OCI-LY1 (cell line): Measurements from ENCODE around the gene AKAP13.

Source experiments
- H2AFZ ChIP-seq: fragments of 200-600 bp; sonication (generic), shearing (Covaris generic); 2 replicates; pipeline ENCODE4 v1.6.0; 2014; ENCODE audit warnings: antibody characterized with exemption, mild to moderate bottlenecking, low read length
- H3F3A ChIP-seq: fragments of 200-600 bp; sonication (generic), shearing (Covaris generic); 2 replicates; pipeline ENCODE4 v1.6.0; 2014; ENCODE audit warnings: mild to moderate bottlenecking, antibody characterized with exemption, low read length, moderate library complexity; ENCODE audit not compliant: insufficient read depth
- H3K27ac ChIP-seq: fragments of 200-600 bp; sonication (generic); 2 replicates; pipeline ENCODE4 v1.5.1; 2014; ENCODE audit warnings: low read length, mixed run types, mild to moderate bottlenecking, low read depth; ENCODE audit not compliant: poor library complexity, severe bottlenecking
- H3K27me3 ChIP-seq: fragments of 200-600 bp; sonication (generic); 2 replicates; pipeline ENCODE4 v1.6.0; 2014; ENCODE audit warnings: antibody characterized with exemption, mild to moderate bottlenecking, low read length, moderate library complexity; ENCODE audit not compliant: insufficient read depth
- H3K36me3 ChIP-seq: fragments of 200-600 bp; sonication (generic); 2 replicates; pipeline ENCODE4 v1.6.1; 2014; ENCODE audit warnings: mild to moderate bottlenecking, antibody characterized with exemption, low read length, moderate library complexity, mixed read lengths; ENCODE audit not compliant: insufficient read depth
- H3K4me1 ChIP-seq: fragments of 200-600 bp; sonication (generic); 2 replicates; pipeline ENCODE4 v1.5.1; 2014; ENCODE audit warnings: mild to moderate bottlenecking, low read length, moderate library complexity; ENCODE audit not compliant: insufficient read depth, severe bottlenecking
- H3K4me2 ChIP-seq: fragments of 200-600 bp; sonication (generic), shearing (Covaris generic); 2 replicates; pipeline ENCODE4 v1.6.1; 2014; ENCODE audit warnings: low read length
- H3K4me3 ChIP-seq: fragments of 200-600 bp; sonication (generic); 2 replicates; pipeline ENCODE4 v1.5.1; 2014; ENCODE audit warnings: low read length, low read depth, mild to moderate bottlenecking, mixed read lengths; ENCODE audit not compliant: poor library complexity, severe bottlenecking
- H3K79me2 ChIP-seq: fragments of 200-600 bp; shearing (Covaris generic); 2 replicates; pipeline ENCODE4 v1.6.1; 2016; ENCODE audit warnings: mixed run types, low read length, mixed read lengths; ENCODE audit not compliant: insufficient read depth
- H3K9ac ChIP-seq: fragments of 200-600 bp; sonication (generic), shearing (Covaris generic); 2 replicates; pipeline ENCODE4 v1.6.1; 2014; ENCODE audit warnings: mild to moderate bottlenecking, low read length, mixed read lengths
- H3K9me2 ChIP-seq: fragments of 200-600 bp; sonication (generic), shearing (Covaris generic); 2 replicates; pipeline ENCODE4 v1.6.1; 2014; ENCODE audit warnings: low read depth, mild to moderate bottlenecking, low read length, mixed read lengths
- H3K9me3 ChIP-seq: fragments of 200-600 bp; shearing (Covaris generic); 2 replicates; pipeline ENCODE4 v1.6.1; 2014; ENCODE audit warnings: low read length, mixed read lengths
- H4K20me1 ChIP-seq: fragments of 200-600 bp; sonication (generic), shearing (Covaris generic); 2 replicates; pipeline ENCODE4 v1.6.0; 2016; ENCODE audit warnings: mild to moderate bottlenecking, low read length; ENCODE audit not compliant: insufficient read depth
- EZH2 ChIP-seq: fragments of 200-600 bp; sonication (generic), shearing (Covaris generic); IDR thresholded peaks from 2 replicates; pipeline ENCODE4 v1.8.0; 2017; ENCODE audit warnings: borderline replicate concordance, mixed run types, mild to moderate bottlenecking, antibody characterized with exemption, low read length, moderate library complexity, mixed read lengths
- TF ChIP-seq, protein P1 (sequence below): fragments of 200-600 bp; sonication (generic), shearing (Covaris generic); IDR thresholded peaks from 2 replicates; pipeline ENCODE4 v1.5.1; 2017; ENCODE audit warnings: mild to moderate bottlenecking, antibody characterized with exemption, low read length, moderate library complexity, mixed read lengths

Gene AKAP13

DNA sequence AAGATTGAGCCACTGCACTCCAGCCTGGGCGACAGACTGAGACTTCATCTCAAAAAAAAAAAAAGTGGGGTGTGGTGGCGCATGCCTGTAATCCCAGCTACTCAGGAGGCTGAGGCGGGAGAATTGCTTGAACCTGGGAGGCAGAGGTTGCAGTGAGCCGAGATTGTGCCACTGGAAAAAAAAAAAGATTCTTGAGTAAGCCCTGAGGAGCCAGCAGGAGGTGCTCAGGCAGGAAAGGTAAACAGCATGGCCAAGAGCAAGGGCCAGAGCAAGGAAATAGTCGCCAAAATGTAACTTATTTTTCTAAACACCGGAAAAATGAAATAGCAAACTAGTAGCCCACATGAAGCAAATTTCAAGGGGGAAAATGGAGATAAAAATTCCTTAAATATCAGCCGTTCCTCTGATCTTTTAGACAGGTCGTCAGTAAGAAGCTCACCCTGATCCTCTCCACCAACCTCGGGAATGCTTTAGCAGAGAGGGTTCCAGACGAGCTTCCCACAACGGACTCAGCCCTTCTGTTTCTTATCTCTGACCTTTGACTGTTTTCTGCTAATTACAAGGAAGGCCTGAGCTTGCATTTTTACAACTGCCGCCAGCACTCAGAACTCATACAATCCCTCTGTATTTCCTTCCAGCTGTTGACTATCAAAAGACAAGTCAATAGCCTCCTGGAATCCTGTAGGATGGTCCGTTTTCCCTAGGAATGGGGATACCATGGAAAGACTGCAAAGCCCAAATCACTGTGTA lies 45.0 kb upstream of the AKAP13 start:
- Histone ChIP-seq H3K9ac (no peak overlapping the region), H3K4me3 (no peak overlapping the region)

DNA sequence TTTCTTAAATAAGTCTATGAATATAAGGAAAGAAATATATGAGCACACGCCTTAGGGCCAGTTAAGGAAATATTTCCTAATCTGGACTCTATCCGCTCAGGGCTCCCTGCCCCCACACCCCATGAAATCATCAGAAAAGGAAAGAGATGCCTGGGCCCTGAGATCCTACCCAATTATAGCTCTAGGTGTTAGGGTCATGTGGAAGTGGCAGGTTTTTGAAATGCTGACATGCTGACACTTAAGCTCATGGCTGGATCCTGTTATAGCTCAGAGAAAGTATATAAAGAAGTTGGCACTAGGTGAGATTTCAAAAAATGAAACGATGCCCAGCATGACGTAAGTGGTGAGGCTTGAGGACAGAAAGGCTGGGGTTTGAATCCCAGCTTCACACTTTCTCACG lies 43.5 kb upstream of the AKAP13 start:
- Histone ChIP-seq H4K20me1 (no peaks in the 10 kb centered on the region), H3K27ac (no peak overlapping the region)
- TF ChIP-seq, protein P1, sequence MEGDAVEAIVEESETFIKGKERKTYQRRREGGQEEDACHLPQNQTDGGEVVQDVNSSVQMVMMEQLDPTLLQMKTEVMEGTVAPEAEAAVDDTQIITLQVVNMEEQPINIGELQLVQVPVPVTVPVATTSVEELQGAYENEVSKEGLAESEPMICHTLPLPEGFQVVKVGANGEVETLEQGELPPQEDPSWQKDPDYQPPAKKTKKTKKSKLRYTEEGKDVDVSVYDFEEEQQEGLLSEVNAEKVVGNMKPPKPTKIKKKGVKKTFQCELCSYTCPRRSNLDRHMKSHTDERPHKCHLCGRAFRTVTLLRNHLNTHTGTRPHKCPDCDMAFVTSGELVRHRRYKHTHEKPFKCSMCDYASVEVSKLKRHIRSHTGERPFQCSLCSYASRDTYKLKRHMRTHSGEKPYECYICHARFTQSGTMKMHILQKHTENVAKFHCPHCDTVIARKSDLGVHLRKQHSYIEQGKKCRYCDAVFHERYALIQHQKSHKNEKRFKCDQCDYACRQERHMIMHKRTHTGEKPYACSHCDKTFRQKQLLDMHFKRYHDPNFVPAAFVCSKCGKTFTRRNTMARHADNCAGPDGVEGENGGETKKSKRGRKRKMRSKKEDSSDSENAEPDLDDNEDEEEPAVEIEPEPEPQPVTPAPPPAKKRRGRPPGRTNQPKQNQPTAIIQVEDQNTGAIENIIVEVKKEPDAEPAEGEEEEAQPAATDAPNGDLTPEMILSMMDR: no peak
- TF ChIP-seq EZH2: no peak

More for the DNA sequence above, 45.0 kb upstream of the AKAP13 start:
- Histone ChIP-seq H3K27me3 (no peaks in the 10 kb centered on the region), H4K20me1 (no peaks in the 10 kb centered on the region), H2AFZ (no peak overlapping the region), H3K9me2 (no peaks in the 10 kb centered on the region), H3K4me1 (peaks cover 20% of the 10 kb centered on the region), H3K27ac (no peak overlapping the region), H3K4me2 (no peak overlapping the region), H3K79me2 (no peaks in the 10 kb centered on the region), H3F3A (no peaks in the 10 kb centered on the region), H3K36me3 (no peaks in the 10 kb centered on the region), H3K9me3 (no peaks in the 10 kb centered on the region)
- no peak for TF ChIP-seq EZH2
- TF ChIP-seq, protein P1: no peak

GRCh38 chr15:85337425-85338074 lies 42.9 kb upstream of the AKAP13 start:
- Histone ChIP-seq H3K4me3 (no peak overlapping the region), H3K4me2 (no peak overlapping the region), H2AFZ (0 out of 2 replicates have a peak overlapping the region, but pooled peaks have one; percentile 10), H3K9ac (no peak overlapping the region), H3F3A (no peaks in the 10 kb centered on the region), H3K27ac (no peak overlapping the region), H3K27me3 (no peaks in the 10 kb centered on the region), H3K4me1 (no peaks in the 10 kb centered on the region), H3K9me3 (no peaks in the 10 kb centered on the region), H3K36me3 (no peaks in the 10 kb centered on the region), H4K20me1 (no peaks in the 10 kb centered on the region), H3K9me2 (no peaks in the 10 kb centered on the region), H3K79me2 (no peaks in the 10 kb centered on the region)
- TF ChIP-seq, protein P1: no peak
- TF ChIP-seq EZH2: no peak

More for the DNA sequence above, 43.5 kb upstream of the AKAP13 start:
- Histone ChIP-seq H3K27me3 (no peaks in the 10 kb centered on the region), H3K9ac (no peak overlapping the region), H3K4me2 (no peak overlapping the region), H3F3A (no peaks in the 10 kb centered on the region), H3K9me3 (no peaks in the 10 kb centered on the region), H3K36me3 (no peaks in the 10 kb centered on the region), H2AFZ (no peak overlapping the region), H3K4me1 (peaks cover 5% of the 10 kb centered on the region), H3K4me3 (no peak overlapping the region), H3K79me2 (no peaks in the 10 kb centered on the region), H3K9me2 (no peaks in the 10 kb centered on the region)
